ENCODE measurements around the gene BOC.

GRCh38 chr3:113285226-113285625, 73.9 kb downstream of the BOC start:
- TF ChIP-seq POLR2AphosphoS5 (IDR thresholded peaks at IDR 0.05) (no peak), EP300 (IDR thresholded peaks at IDR 0.05) (no peak)
- TF ChIP-seq, protein P1, sequence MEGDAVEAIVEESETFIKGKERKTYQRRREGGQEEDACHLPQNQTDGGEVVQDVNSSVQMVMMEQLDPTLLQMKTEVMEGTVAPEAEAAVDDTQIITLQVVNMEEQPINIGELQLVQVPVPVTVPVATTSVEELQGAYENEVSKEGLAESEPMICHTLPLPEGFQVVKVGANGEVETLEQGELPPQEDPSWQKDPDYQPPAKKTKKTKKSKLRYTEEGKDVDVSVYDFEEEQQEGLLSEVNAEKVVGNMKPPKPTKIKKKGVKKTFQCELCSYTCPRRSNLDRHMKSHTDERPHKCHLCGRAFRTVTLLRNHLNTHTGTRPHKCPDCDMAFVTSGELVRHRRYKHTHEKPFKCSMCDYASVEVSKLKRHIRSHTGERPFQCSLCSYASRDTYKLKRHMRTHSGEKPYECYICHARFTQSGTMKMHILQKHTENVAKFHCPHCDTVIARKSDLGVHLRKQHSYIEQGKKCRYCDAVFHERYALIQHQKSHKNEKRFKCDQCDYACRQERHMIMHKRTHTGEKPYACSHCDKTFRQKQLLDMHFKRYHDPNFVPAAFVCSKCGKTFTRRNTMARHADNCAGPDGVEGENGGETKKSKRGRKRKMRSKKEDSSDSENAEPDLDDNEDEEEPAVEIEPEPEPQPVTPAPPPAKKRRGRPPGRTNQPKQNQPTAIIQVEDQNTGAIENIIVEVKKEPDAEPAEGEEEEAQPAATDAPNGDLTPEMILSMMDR (IDR thresholded peaks at IDR 0.05): no peak
